GM12873 (cell line): ENCODE data around the gene DIP2C.

Experiments used
- CTCF ChIP-seq: IDR thresholded peaks from 2 replicates; pipeline ENCODE4 v1.5.1; 2012; ENCODE audit warnings: low read depth, mild to moderate bottlenecking, moderate library complexity, low read length, control low read depth; ENCODE audit not compliant: insufficient read depth; ENCODE audit errors: missing control alignments

Gene DIP2C

GRCh38 chr10:482051-482501 is 207.4 kb downstream of the DIP2C start:
- no peak for TF ChIP-seq CTCF

DNA sequence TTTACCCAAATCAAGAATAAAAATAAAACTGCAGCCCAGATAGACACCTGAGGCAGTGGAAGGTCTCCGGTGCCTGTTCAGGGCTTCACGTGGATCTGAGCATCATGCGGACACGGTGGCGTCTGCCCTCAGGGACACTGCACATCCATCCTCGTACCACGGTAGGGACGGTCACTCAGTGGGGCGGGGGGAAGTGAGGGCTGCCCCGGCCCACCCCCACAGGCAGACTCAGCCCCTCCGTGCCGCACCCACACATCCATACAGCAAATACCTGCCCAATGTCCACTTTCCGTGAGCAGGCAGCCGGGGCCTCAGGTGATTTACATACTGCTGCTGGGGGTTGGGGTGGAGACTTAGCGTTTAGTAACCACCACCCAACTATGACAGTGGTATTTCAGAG is 207.8 kb downstream of the DIP2C start:
- TF ChIP-seq CTCF = no peak

DNA sequence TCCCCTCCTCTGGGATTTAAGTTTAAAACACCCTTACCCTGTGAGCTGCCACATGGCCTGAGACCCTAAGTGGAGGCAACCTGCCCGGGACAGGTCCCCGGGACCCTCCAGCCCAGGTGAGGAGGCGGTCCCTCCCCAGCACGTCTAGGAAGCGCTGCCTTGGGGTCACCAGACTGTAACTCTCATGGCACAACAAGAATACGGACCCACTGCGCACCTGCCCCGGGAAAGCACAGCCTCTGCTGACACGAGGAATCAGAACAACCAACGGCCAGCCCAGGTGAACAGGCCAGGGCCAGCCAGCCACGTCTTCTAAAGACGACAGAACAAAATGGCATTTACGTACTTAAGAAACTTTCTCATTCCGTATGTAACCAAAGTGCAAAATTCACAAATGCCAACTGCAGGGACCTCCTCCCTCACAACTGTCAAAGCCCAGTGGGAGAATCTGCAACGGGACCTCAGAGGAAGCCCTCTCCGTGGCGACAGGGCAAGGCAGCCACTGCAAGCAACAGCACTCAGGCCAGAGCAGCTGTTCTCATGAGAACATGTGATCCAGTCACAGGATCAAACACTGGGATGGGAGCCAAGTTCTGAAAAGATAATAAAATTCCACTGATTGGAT is 208.4 kb downstream of the DIP2C start:
- TF ChIP-seq CTCF = no peak

GRCh38 chr10:480498-480927 is 209.0 kb downstream of the DIP2C start:
- TF ChIP-seq CTCF = no peak

- no peak for TF ChIP-seq CTCF
Measured at GRCh38 chr10:478471-479245, 210.8 kb downstream of the DIP2C start.

DNA sequence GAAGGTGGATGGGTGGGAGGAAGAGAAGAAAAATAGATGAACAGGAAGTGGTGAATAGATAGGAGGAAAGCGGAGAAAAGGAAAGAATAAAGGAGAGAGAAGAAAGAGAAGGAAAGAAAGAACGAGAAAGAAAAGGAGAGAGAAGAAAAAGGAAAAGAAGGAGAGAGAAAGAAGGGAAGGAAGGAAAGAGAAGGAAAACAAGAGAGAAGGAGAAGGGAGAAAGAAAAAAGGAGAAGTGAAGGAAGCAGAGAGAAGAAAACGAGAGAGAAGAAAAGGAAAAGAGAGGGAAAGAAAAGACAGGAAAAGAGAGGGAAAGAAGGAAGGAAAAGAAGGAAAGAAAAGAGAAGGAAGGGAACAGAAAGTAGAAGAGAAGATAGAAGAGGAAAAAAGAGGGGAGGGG is 211.8 kb downstream of the DIP2C start:
- TF ChIP-seq CTCF = no peak

DNA sequence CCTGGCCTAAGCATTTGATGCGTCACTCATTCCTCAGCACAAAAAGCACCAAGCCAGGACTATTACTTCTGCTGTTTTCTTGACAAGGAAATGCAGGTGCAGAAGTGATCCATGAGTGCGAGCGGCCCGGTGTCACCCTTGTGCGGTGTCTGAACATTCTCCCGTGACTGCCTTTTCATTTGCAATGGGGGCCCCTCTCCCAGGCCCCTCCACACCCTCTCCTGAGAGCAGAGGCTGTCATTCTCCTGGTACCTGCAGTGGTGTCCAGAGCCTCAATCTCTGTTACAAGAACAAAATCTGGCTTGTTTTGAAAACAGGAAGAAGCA is 213.1 kb downstream of the DIP2C start:
- no peak for TF ChIP-seq CTCF
